ENCODE data around the gene GPX7. TPM values are rescaled to one million over a fixed set of nuclear protein-coding genes. Genes with fewer than 3 reads are reported as not detected.

The GPX7 gene
- total and polyA plus RNA-seq, 2 donors: 22.2 to 30.9 TPM

- Histone ChIP-seq H3K4me1 (ENCODE audit: control insufficient read depth in 2 of 2, insufficient read depth in 2 of 2, low read length in 2 of 2) (peaks cover 14 to 19% of the 10 kb centered on the region in 2 donors), H3K4me3 (ENCODE audit: low read length in 2 of 2) (no peak overlapping the region), H3K9me3 (ENCODE audit: control insufficient read depth in 2 of 2, insufficient read depth in 1 of 2, low read length in 1 of 2) (no peaks in the 10 kb centered on the region), H3K36me3 (ENCODE audit: control insufficient read depth in 2 of 2, insufficient read depth in 2 of 2, low read length in 1 of 2) (peaks cover 17 to 23% of the 10 kb centered on the region in 2 donors), H3K27me3 (ENCODE audit: control insufficient read depth in 2 of 2, insufficient read depth in 1 of 2, low read length in 1 of 2) (no peaks in the 10 kb centered on the region), H3K27ac (ENCODE audit: low read depth in 1 of 2, low read length in 1 of 2) (no peak overlapping the region)
- DNase-seq (ENCODE audit: low read depth in 6 of 9, low spot score in 9 of 9): no peak
- WGBS: 69% methylated on average over 3 of the region's 3 CpGs
These were observed 2.0 kb downstream of the GPX7 start for GRCh38 chr1:52604063-52604770.

- Histone ChIP-seq H3K36me3 (ENCODE audit: control insufficient read depth in 2 of 2, insufficient read depth in 2 of 2, low read length in 1 of 2) (peaks cover 2 to 4% of the 10 kb centered on the region in 2 donors), H3K9me3 (ENCODE audit: control insufficient read depth in 2 of 2, insufficient read depth in 1 of 2, low read length in 1 of 2) (no peaks in the 10 kb centered on the region), H3K27ac (ENCODE audit: low read depth in 1 of 2, low read length in 1 of 2) (no peak overlapping the region), H3K27me3 (ENCODE audit: control insufficient read depth in 2 of 2, insufficient read depth in 1 of 2, low read length in 1 of 2) (no peaks in the 10 kb centered on the region), H3K4me3 (ENCODE audit: low read length in 2 of 2) (no peak overlapping the region), H3K4me1 (ENCODE audit: control insufficient read depth in 2 of 2, insufficient read depth in 2 of 2, low read length in 2 of 2) (no peaks in the 10 kb centered on the region)
- DNase-seq (ENCODE audit: low read depth in 6 of 9, low spot score in 9 of 9): no peak
- 88% methylated on average over 2 of the region's 2 CpGs for WGBS
These were observed 11.6 kb downstream of the GPX7 start for GRCh38 chr1:52613636-52614373.

GRCh38 chr1:52614671-52615070 is 12.5 kb downstream of the GPX7 start:
- Histone ChIP-seq H3K4me1 (ENCODE audit: control insufficient read depth in 2 of 2, insufficient read depth in 2 of 2, low read length in 2 of 2) (no peaks in the 10 kb centered on the region), H3K36me3 (ENCODE audit: control insufficient read depth in 2 of 2, insufficient read depth in 2 of 2, low read length in 1 of 2) (peaks cover 0 to 4% of the 10 kb centered on the region in 2 donors), H3K27ac (ENCODE audit: low read depth in 1 of 2, low read length in 1 of 2) (no peak overlapping the region), H3K9me3 (ENCODE audit: control insufficient read depth in 2 of 2, insufficient read depth in 1 of 2, low read length in 1 of 2) (no peaks in the 10 kb centered on the region), H3K27me3 (ENCODE audit: control insufficient read depth in 2 of 2, insufficient read depth in 1 of 2, low read length in 1 of 2) (no peaks in the 10 kb centered on the region), H3K4me3 (ENCODE audit: low read length in 2 of 2) (no peak overlapping the region)
- no peak for DNase-seq (ENCODE audit: low read depth in 6 of 9, low spot score in 9 of 9)
- 97% methylated on average over 5 of the region's 5 CpGs for WGBS

- Histone ChIP-seq H3K9me3 (ENCODE audit: control insufficient read depth in 2 of 2, insufficient read depth in 1 of 2, low read length in 1 of 2) (no peaks in the 10 kb centered on the region), H3K27ac (ENCODE audit: low read depth in 1 of 2, low read length in 1 of 2) (no peak overlapping the region), H3K36me3 (ENCODE audit: control insufficient read depth in 2 of 2, insufficient read depth in 2 of 2, low read length in 1 of 2) (peaks cover 0 to 2% of the 10 kb centered on the region in 2 donors), H3K4me3 (ENCODE audit: low read length in 2 of 2) (no peak overlapping the region), H3K27me3 (ENCODE audit: control insufficient read depth in 2 of 2, insufficient read depth in 1 of 2, low read length in 1 of 2) (no peaks in the 10 kb centered on the region), H3K4me1 (ENCODE audit: control insufficient read depth in 2 of 2, insufficient read depth in 2 of 2, low read length in 2 of 2) (no peaks in the 10 kb centered on the region)
- 48% methylated on average over 5 of the region's 5 CpGs for WGBS
- DNase-seq (ENCODE audit: low read depth in 6 of 9, low spot score in 9 of 9): no peak
These were observed 13.4 kb downstream of the GPX7 start for GRCh38 chr1:52615489-52616042.

- H3K27me3 ChIP-seq (ENCODE audit: control insufficient read depth in 2 of 2, insufficient read depth in 1 of 2, low read length in 1 of 2): no peaks in the 10 kb centered on the region
These were observed 19.8 kb downstream of the GPX7 start for GRCh38 chr1:52621950-52622349.

GRCh38 chr1:52623812-52624211 is 21.6 kb downstream of the GPX7 start:
- H3K9me3 ChIP-seq (ENCODE audit: control insufficient read depth in 2 of 2, insufficient read depth in 1 of 2, low read length in 1 of 2): peaks cover 1 to 14% of the 10 kb centered on the region in 2 donors
- 94% methylated on average over 3 of the region's 3 CpGs for WGBS
- no peak for DNase-seq (ENCODE audit: low read depth in 6 of 9, low spot score in 9 of 9)

More at GRCh38 chr1:52621950-52622349, 19.8 kb downstream of the GPX7 start:
- Histone ChIP-seq H3K4me3 (ENCODE audit: low read length in 2 of 2) (no peak overlapping the region), H3K9me3 (ENCODE audit: control insufficient read depth in 2 of 2, insufficient read depth in 1 of 2, low read length in 1 of 2) (peaks cover 1 to 14% of the 10 kb centered on the region in 2 donors), H3K27ac (ENCODE audit: low read depth in 1 of 2, low read length in 1 of 2) (no peak overlapping the region), H3K4me1 (ENCODE audit: control insufficient read depth in 2 of 2, insufficient read depth in 2 of 2, low read length in 2 of 2) (no peaks in the 10 kb centered on the region), H3K36me3 (ENCODE audit: control insufficient read depth in 2 of 2, insufficient read depth in 2 of 2, low read length in 1 of 2) (no peaks in the 10 kb centered on the region)
- no peak for DNase-seq (ENCODE audit: low read depth in 6 of 9, low spot score in 9 of 9)
- WGBS: 98% methylated on average over 2 of the region's 2 CpGs

GRCh38 chr1:52627028-52627427 is 24.9 kb downstream of the GPX7 start:
- Histone ChIP-seq H3K27ac (ENCODE audit: low read depth in 1 of 2, low read length in 1 of 2) (no peak overlapping the region), H3K4me3 (ENCODE audit: low read length in 2 of 2) (no peak overlapping the region), H3K36me3 (ENCODE audit: control insufficient read depth in 2 of 2, insufficient read depth in 2 of 2, low read length in 1 of 2) (no peaks in the 10 kb centered on the region), H3K27me3 (ENCODE audit: control insufficient read depth in 2 of 2, insufficient read depth in 1 of 2, low read length in 1 of 2) (peaks cover 0 to 6% of the 10 kb centered on the region in 2 donors), H3K4me1 (ENCODE audit: control insufficient read depth in 2 of 2, insufficient read depth in 2 of 2, low read length in 2 of 2) (no peaks in the 10 kb centered on the region), H3K9me3 (ENCODE audit: control insufficient read depth in 2 of 2, insufficient read depth in 1 of 2, low read length in 1 of 2) (peaks cover 0 to 6% of the 10 kb centered on the region in 2 donors)
- WGBS: 99% methylated on average over 2 of the region's 2 CpGs
- no peak for DNase-seq (ENCODE audit: low read depth in 6 of 9, low spot score in 9 of 9)

More at GRCh38 chr1:52623812-52624211, 21.6 kb downstream of the GPX7 start:
- H3K27me3 ChIP-seq (ENCODE audit: control insufficient read depth in 2 of 2, insufficient read depth in 1 of 2, low read length in 1 of 2): no peaks in the 10 kb centered on the region
- no peaks in the 10 kb centered on the region for H3K36me3 ChIP-seq (ENCODE audit: control insufficient read depth in 2 of 2, insufficient read depth in 2 of 2, low read length in 1 of 2)
- H3K4me3 ChIP-seq (ENCODE audit: low read length in 2 of 2): no peak overlapping the region
- H3K4me1 ChIP-seq (ENCODE audit: control insufficient read depth in 2 of 2, insufficient read depth in 2 of 2, low read length in 2 of 2): no peaks in the 10 kb centered on the region
- H3K27ac ChIP-seq (ENCODE audit: low read depth in 1 of 2, low read length in 1 of 2): no peak overlapping the region

- no peak overlapping the region for H3K27ac ChIP-seq (ENCODE audit: low read depth in 1 of 2, low read length in 1 of 2)
- H3K27me3 ChIP-seq (ENCODE audit: control insufficient read depth in 2 of 2, insufficient read depth in 1 of 2, low read length in 1 of 2): peaks cover 2 to 23% of the 10 kb centered on the region in 2 donors
- H3K36me3 ChIP-seq (ENCODE audit: control insufficient read depth in 2 of 2, insufficient read depth in 2 of 2, low read length in 1 of 2): no peaks in the 10 kb centered on the region
- no peak for DNase-seq (ENCODE audit: low read depth in 6 of 9, low spot score in 9 of 9)
- peaks cover 4 to 11% of the 10 kb centered on the region in 2 donors for H3K4me1 ChIP-seq (ENCODE audit: control insufficient read depth in 2 of 2, insufficient read depth in 2 of 2, low read length in 2 of 2)
- 90% methylated on average over 8 of the region's 8 CpGs for WGBS
- H3K9me3 ChIP-seq (ENCODE audit: control insufficient read depth in 2 of 2, insufficient read depth in 1 of 2, low read length in 1 of 2): no peaks in the 10 kb centered on the region
- no peak overlapping the region for H3K4me3 ChIP-seq (ENCODE audit: low read length in 2 of 2)
These were observed 26.6 kb downstream of the GPX7 start for GRCh38 chr1:52628614-52629324.

- 93% methylated on average over 7 of the region's 7 CpGs for WGBS
- H3K9me3 ChIP-seq (ENCODE audit: control insufficient read depth in 2 of 2, insufficient read depth in 1 of 2, low read length in 1 of 2): no peaks in the 10 kb centered on the region
- no peak overlapping the region for H3K27ac ChIP-seq (ENCODE audit: low read depth in 1 of 2, low read length in 1 of 2)
- no peaks in the 10 kb centered on the region for H3K36me3 ChIP-seq (ENCODE audit: control insufficient read depth in 2 of 2, insufficient read depth in 2 of 2, low read length in 1 of 2)
- DNase-seq (ENCODE audit: low read depth in 6 of 9, low spot score in 9 of 9): no peak
- H3K27me3 ChIP-seq (ENCODE audit: control insufficient read depth in 2 of 2, insufficient read depth in 1 of 2, low read length in 1 of 2): peaks cover 2 to 28% of the 10 kb centered on the region in 2 donors
- peaks cover 4 to 11% of the 10 kb centered on the region in 2 donors for H3K4me1 ChIP-seq (ENCODE audit: control insufficient read depth in 2 of 2, insufficient read depth in 2 of 2, low read length in 2 of 2)
- no peak overlapping the region for H3K4me3 ChIP-seq (ENCODE audit: low read length in 2 of 2)
These were observed 27.1 kb downstream of the GPX7 start for GRCh38 chr1:52629325-52629643.
